GM21423 (cell line): Measurements from ENCODE around the gene RASAL1.

Experiments used
- ATAC-seq: cut with Tn5 transposase; IDR thresholded peaks from one replicate; pipeline ENCODE4 v1.9.1; 2021; ENCODE audit warnings: mild to moderate bottlenecking, moderate library complexity; ENCODE audit not compliant: unreplicated experiment

Gene RASAL1

DNA sequence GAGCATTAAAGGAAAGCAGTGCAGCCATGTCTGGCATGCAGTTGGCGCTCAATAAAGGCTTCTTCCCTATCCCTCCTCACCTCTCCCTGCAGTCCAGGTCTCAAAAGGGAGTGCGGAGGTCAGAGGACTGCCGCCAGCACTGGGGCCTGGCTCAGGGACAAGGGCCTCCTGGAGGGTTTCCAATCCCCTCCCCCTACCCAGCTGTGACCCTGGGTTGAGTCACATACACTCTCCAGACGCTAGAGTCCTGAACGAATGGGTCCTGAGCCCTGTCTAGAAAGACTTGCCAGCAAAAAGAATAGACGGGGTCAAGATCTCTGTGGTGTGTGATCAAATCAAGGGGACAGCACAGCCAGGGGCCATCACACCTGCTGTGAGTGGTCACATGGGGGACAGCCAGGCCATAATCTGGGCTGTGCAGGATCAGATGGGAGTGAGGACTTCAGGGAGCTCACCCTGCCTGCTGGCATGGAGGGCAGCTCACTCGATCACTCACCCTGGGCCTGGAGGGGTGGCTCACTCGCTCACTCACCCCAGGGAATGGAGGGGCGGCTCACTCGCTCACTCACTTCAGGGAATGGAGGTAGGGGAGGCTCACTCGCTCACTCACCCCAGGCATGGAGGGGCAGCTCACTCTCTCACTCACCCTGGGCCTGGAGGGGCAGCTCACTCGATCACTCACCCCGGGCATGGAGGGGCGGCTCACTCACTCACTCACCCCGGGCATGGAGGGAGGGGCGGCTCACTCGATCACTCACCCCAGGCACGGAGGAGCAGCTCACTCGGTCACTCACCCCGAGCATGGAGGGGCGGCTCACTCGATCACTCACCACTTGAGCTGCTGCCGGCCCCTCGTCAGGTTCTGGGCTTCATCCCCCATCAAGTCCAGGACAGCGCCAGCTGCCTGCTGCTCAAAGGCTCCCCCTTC lies 26.8 kb upstream of the RASAL1 start:
- ATAC-seq, result no peak

DNA sequence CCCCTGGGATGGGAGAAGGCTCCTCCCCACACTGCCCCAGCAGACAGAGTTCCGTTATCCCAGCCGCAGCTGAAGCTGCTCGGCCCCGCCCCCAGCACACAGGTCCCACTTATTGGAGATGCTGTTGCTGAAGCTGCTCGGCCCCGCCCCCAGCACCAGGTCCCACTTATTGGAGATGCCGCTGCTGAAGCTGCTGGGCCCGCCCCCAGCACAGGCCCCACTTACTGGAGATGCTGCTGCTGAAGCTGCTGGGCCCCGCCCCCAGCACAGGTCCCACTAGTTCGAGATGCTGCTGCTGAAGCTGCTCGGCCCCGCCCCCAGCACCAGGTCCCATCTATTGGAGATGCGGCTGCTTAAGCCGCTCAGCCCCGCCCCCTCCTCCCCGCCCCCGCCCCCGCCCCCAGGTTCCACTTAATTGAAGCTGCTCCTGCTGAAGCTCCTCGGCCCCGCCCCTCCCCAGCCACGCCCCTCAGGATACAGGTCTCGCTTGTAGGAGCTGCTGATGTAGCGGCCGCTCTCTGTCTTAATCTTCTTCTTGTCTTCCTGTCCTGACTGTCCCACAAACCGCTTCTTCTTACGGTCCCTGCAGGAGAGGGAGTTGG lies 26.0 kb upstream of the RASAL1 start:
- ATAC-seq, result no peak

DNA sequence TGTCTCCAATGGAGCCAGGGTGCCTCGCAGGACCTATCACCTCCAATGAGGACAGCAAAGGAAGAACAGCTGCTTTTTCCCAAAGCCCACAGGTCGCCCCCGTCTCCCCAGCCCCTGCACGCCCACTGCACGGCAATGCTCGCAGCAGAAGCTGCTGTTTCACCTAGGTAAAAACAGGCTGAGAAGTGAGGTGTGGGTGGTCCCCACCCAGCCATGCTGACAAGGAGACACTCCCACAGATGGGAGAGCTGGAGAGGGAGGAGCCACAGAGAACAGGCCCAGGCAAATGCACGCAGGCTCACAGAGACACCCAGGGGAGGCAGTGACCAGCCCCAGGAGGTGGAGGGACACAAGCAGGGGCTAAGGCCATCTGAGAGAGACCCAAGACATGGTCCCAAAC lies 24.4 kb upstream of the RASAL1 start:
- no peak for ATAC-seq

DNA sequence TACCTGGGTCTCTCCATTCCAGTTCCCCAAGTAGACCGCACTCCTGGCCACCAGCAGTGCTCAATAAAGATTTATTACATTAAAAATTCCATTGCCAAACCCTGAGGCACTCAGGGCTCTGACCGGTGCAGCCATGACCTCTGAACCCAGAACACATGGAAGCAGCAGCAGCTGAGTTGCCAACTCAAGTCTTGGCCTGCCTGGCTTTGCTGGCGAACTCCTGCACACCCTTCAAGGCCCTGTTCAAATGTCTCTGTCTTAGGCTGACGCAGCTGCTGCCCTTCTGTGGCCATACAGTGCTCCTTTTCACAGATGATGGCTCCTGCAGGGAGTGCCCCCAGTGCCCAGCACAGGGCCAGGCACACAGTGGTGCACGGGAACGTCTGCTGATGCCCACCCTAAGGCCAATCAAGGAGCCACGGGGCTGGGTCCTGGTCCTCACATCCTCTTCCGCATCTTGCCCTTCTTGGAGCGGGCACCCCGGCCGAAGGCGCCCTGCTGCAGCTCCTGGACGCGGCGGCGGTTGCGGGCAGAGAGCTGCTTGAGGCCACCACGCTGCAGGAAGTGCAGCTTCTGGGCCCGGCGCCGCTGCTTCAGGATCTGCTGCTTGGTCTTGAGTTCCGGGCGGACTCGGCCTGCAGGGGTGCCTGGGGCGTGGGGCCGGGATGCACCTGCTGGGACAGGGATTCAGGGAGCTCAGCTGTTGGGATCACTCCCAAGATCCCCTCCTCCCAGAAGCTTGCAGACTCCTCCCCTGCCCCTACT lies 23.1 kb upstream of the RASAL1 start:
- ATAC-seq, result no peak

DNA sequence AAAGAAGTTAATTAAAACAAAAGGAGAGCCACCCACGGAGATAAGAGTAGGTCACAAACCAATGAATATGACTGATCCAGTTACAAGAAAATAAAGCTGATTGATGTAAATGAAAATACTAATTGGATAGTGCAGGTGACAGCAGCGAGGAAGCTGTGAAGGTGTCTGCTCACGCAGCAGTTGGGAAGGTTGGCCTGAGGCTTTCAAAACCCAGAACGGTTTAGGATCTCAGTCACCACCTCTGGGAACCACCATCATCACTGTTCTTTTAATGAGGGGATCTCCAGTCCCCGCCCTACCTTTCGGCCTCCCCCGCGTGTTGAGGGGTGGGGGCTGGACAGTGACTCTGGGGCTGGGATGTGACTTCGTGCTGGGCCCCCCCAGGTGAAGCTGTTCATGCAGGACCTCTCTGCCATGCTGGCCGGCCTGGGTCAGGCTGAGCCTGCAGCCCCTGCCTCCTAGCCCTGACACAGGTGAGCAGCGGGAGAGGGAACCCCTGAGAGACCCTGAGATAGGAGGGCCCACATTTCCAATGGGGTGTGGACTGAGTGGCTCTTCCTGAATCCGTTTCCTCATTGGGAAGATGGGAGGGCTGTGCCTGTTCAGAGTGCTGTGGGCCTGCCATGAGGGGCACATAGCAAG lies 21.8 kb upstream of the RASAL1 start:
- ATAC-seq, result no peak

DNA sequence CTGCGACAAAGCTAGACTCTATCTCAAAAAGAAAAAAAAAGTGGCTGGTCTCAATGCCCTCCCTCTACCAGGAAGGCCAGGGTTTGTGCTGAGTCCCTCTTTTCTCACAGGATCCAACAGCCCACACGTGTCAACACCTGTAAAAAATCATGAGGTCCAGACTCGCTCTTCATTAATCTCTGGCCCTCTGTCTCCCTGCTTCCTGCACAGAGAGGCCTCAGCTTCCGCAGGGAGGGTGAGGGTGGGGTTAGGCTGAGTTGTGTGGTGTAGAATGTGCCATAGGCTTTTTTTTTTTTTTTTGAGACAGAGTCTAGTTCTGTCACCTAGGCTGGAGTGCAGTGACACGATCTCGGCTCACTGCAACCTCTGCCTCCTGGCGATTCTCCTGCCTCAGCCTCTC lies 20.1 kb upstream of the RASAL1 start:
- ATAC-seq, result no peak

DNA sequence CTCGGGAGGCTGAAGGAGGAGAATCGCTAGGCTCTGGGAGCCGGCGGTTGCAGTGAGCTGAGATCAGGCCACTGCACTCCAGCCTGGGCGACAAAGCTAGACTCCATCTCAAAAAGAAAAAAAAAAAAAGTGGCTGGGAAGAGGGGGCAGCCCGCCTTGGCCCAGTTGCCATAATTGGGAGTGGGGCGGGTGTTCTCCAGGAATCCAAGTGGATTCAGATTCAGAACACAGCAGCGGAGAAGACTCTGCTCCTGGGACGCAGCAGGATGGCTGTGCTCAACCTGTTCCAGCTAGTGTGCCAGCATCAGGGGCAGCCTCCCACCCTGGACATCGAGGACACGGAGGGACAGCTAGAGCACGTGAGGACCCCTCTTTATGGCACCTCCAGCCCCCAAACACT lies 19.5 kb upstream of the RASAL1 start:
- no peak for ATAC-seq

DNA sequence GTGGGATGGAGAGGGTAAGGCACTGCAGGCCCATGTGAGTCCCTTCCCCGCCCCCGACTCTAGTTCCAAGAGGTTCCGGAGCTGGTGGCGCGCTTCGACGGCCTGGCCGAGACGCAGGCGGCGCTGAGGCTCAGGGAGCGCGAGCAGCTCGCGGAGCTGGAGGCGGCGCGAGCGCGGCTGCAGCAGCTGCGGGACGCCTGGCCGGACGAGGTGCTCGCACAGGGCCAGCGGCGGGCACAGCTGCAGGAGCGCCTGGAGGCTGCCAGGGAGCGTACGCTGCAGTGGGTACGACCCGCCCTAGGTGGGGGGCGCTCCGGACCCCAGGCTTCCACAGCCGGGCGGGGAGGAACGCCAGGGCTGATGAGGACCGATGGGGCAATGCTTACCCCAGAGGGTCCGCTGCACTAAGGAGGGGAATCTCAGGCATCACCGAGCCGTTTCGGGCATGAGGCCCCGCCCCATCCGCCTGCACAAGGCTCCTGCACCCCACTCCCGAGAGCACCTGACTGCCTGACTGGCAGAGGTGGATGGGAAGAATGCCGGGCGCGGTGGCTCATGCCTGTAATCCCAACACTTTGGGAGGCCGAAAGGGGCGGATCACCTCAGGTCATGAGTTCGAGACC lies 18.9 kb upstream of the RASAL1 start:
- no peak for ATAC-seq

DNA sequence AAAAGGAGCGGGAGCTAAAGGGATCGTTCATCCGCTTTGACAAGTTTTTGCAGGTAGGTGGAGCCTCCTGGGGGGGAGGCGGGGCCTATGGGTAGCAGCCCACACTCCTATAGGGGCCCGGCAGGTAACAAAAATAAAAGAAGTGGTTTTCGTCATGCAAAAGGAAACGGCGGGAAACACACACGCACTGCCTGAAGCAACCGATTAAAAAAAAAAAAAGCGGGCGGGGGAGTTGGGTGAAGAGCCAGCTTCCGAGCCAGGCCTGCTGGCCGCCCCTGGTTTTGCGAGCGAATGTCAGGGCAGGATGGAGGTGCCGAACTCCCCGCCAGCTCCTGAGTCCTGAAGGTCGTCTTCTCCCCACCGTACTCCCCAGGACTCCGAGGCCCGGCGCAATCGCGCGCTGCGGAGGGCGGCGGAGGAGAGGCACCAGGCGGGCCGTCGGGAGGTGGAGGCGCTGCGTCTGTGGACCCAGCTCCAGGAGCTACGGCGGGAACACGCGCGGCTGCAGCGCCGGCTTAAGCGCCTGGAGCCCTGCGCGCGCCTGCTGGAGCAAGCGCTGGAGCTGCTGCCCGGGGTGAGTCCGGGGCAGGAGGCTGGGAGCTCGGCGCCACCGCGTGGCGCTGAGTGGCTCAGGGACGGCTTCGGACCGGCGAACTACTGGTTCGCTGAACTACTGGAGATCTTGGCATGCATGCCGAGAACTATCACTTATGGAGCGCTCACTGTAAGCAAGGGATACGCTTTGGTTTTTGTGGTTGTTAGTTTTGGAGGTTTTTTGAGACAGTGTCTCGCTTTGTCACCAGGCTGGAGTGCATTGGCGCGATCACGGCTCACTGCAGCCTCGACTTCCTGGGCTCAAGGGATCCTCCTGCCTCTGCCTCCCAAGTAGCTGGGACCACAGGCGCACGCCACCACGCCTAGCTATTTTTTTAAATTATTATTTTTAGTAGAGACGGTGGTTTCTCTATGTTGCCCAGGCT lies 17.6 kb upstream of the RASAL1 start:
- no peak for ATAC-seq

DNA sequence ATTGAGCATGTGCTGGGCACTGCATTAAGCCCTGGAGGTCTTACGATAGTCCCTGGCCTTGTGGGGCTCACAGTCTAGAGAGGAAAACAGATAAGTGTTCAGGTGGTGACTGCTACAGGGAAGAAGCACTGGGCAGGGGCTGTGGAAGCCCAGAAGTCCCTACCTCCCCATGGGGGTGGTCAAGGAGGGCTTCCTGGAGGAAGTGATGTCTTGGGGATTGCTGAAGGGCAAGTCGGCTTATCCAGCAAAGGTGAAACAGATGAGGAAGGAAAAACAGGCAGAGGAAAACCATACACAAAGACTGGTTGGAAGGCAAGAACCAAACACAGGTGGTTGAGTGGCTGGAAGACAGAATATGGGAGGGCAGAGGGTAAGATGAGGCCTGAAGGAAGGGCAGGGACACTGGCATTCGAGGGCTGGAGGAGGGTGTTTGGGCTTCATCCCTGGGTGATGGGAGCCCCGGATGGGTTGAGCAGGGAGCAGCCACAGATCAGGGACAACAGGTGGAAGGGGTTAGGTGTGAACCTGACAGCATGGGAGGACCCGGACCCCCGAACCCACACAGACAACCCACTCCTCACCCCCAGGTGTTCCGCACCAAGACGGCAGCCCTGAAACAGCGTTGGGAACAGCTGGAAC lies 16.8 kb upstream of the RASAL1 start:
- ATAC-seq, result no peak

DNA sequence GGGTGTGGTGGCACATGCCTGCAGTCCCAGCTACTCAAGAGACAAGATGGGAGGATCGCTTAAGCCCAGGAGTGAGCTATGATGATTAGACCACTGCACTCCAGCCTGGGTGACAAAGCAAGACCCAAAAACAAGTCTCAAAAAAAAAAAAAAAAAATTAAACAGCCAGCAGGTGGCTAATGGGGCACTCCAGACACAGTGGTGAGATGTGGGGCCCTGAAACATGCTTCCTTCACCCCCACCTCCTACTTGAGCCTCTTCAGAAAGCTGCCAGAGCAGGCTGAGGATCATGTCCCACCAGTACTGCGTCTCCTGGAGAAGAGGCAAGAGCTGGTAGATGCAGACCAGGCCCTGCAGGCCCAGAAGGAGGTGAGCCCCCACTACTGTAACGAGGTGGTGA lies 16.1 kb upstream of the RASAL1 start:
- no peak for ATAC-seq

DNA sequence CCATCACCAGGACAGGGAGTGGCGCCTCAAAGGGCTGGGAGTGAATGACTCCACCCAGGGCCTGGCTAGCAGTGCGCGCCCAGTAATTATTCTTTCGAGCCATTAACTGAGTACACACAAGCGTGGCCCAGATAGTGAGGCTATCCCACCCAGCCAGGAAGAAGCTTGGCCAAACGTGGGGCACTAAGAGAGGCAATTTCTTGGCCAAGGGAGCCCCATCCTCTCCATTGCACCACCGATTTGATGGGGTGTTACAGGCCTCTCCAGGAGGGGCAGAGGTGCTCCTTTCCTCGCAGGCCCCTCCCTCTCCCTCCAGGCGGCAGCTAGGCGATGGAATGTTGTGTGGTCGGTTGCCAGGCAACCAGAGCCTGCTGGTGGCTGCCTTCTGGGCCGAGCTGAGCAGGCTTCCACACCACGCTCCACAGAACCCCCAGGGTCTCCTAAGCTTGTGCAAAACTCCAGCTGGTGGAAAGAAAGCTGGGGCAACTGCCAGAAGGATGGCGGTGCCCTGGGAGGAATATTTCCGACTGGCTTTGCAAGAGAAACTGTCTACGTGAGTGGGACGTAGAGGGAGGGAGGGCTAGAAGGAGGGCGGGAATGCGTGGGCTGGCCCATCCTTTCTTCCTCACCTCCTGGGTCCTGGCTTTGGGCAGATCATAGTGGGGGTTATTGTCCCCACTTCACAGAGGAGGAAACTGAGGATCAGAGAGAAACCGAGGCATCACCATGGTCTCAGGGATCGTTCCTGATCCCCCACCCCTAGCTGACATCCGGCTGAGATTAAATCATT lies 14.0 kb upstream of the RASAL1 start, which contains the start of gene CFAP73:
TSS of gene CFAP73 (plus strand) at position 364 of the 790 bp plus-strand sequence. CDS start at position 498, 134 bp downstream.
- ATAC-seq, result no peak

DNA sequence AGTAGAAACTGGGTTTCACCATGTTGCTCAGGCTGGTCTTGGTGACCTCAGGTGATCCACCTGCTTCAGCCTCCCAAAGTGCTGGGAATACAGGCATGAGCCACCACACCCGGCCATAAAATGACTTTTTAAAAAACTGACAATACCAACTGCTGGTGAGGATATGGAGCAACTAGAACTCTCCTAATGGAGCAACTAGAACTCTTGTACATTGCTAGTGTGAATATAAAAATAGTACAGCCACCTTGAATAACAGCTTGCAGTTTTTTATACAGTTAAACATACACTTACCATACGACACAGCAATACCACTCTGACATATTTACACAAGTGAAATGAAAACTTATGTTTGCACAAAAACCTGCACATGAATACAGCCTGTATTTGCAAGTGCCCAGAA lies 11.4 kb upstream of the RASAL1 start:
- ATAC-seq, result no peak

DNA sequence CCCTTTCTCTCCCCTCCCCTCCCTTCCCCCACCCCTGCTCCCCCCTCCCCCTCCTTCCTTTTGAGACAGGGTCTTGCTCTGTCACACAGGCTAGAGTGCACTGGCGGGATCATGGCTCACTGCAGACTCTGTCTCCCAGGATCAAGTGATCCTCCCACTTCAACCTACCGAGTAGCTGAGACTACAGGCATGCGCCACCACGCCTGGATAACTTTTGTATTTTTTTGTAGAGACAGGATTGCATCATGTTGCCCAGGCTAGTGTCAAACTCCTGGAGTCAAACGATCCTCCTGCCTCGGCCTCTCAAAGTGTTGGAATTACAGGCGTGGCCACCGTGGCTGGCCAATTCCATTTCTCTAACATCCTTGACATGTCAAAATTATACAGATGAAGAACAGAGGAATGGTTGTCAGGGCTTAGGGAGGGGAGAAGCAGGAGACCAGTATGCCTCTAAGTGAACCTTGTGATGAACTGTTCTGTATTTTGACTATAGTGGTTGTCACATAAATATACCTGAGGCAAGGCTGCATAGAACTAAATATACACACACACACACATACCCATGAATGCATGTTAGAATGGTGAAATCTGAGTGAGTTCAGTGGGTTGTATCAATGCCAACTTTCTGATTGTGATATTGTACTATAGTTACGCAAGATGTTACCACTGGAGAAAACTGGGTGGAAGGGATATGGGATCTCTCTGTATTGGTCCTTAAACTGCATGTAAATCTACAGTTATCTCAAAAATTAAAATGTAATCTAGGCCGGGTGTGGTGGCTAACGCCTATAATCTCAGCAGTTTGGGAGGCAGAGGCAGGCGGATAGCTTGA lies 10.4 kb upstream of the RASAL1 start:
- no peak for ATAC-seq

DNA sequence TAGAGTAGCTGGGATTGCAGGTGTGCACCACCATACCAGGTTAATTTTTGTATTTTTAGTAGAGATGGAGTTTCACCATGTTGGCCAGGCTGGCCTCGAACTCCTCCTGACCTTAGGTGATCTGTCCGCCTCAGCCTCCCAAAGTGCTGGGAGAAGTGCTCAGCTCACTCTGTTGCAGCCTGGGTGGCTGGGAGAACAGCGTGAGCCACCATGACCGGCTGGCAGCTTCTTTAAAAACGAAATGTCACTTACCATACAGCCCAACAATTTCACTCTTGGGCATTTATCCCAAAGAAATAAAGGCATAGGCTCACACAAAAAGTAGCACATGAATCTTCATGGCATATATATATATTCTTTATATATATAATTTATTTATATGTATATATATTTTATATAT lies 9.2 kb upstream of the RASAL1 start:
- ATAC-seq, result no peak

DNA sequence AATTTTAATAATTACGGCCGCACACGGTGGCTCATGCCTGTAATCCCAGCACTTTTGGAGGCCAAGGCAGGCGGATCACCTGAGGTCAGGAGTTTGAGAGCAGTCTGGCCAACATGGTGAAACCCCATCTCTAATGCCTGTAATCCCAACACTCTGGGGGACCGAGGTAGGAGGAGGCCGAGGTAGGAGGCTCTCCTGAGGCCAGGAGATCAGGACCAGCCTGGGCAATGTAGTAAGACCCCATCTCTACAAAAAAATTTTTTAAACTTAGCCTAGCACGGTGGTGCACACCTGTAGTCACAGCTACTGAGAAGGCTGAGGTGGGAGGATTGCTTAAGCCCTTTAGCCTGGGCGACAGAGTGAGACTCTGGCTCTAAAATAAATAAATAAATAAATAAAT lies 8.4 kb upstream of the RASAL1 start:
- no peak for ATAC-seq

DNA sequence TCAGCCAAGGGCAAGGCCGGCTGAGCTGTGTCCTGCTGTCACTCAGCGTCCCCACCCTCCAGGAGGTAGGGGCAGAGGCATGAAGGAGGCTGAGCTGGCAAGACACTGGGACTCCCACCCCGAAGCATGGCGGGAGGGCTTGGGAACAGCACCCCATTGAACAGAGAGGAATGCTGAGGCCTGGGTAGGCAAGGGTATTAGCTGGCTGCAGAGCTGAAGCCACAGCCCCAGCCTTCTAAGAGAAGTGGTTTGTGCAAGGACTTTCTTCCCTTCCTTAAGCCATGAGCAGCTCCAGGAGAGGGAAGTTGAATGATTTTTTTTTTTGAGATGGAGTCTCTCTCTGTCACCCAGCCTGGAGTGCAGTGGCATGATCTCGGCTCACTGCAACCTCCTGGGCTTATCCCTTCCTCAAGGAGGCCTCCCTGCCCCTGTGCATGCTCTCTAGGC lies 7.3 kb upstream of the RASAL1 start:
- ATAC-seq, result no peak
